GM23338 (cell line): ENCODE data around the gene KRTAP25-1. TPM values are rescaled to one million over a fixed set of nuclear protein-coding genes. Genes with fewer than 3 reads are reported as not detected.

Experiments used
- ATAC-seq: fragments of 200-7000 bp; cut with Tn5 transposase; 3 replicates; pipeline ENCODE4 v1.9.1; 2020
- DNase-seq: peaks from one replicate; pipeline ENCODE4 v3.0.0-alpha.2; 2015; ENCODE audit warnings: low spot score
- H2AFZ ChIP-seq: fragments of 200-600 bp; sonication (generic); 2 replicates; pipeline ENCODE4 v1.8.0; 2016; ENCODE audit warnings: antibody characterized with exemption, mild to moderate bottlenecking, moderate library complexity
- H3F3A ChIP-seq: fragments of 200-600 bp; sonication (generic); replicated peaks from 2 replicates; pipeline ENCODE4 v1.8.0; 2017; ENCODE audit warnings: antibody characterized with exemption, mixed run types, low read depth
- H3K27ac ChIP-seq: fragments of 200-600 bp; sonication (generic); 2 replicates; pipeline ENCODE4 v1.6.1; 2016; ENCODE audit warnings: low read depth
- H3K27me3 ChIP-seq: fragments of 200-600 bp; sonication (generic); 2 replicates; pipeline ENCODE4 v1.8.0; 2016; ENCODE audit warnings: mild to moderate bottlenecking, mixed run types, moderate library complexity; ENCODE audit not compliant: insufficient read depth
- H3K36me3 ChIP-seq: fragments of 200-600 bp; sonication (generic); 2 replicates; pipeline ENCODE4 v1.8.0; 2016; ENCODE audit warnings: mild to moderate bottlenecking; ENCODE audit not compliant: insufficient read depth
- H3K4me1 ChIP-seq: fragments of 200-600 bp; sonication (generic); 2 replicates; pipeline ENCODE4 v1.8.0; 2016; ENCODE audit warnings: mild to moderate bottlenecking, moderate library complexity; ENCODE audit not compliant: insufficient read depth
- H3K4me2 ChIP-seq: fragments of 200-600 bp; sonication (generic); 2 replicates; pipeline ENCODE4 v1.7.1; 2017; ENCODE audit warnings: mixed run types
- H3K4me3 ChIP-seq: fragments of 200-600 bp; sonication (generic); 2 replicates; pipeline ENCODE4 v1.6.1; 2016; ENCODE audit warnings: mixed run types
- H3K79me2 ChIP-seq: fragments of 200-600 bp; sonication (generic); replicated peaks from 2 replicates; pipeline ENCODE4 v1.8.0; 2017; ENCODE audit warnings: mild to moderate bottlenecking; ENCODE audit not compliant: insufficient read depth
- H3K9me2 ChIP-seq: fragments of 200-600 bp; sonication (generic); 2 replicates; pipeline ENCODE4 v1.8.0; 2017; ENCODE audit not compliant: insufficient read depth
- H4K20me1 ChIP-seq: fragments of 200-600 bp; sonication (generic); replicated peaks from 2 replicates; pipeline ENCODE4 v1.8.0; 2017; ENCODE audit warnings: mild to moderate bottlenecking; ENCODE audit not compliant: insufficient read depth
- H3K27ac Mint-ChIP-seq: 2 replicates; pipeline ENCODE4 v1.8.0; 2020; ENCODE audit warnings: inconsistent platforms, mild to moderate bottlenecking, moderate library complexity, mixed read lengths
- H3K27me3 Mint-ChIP-seq: 3 replicates; pipeline ENCODE4 v1.8.0; 2022; ENCODE audit warnings: low read depth, mild to moderate bottlenecking, moderate library complexity, mixed read lengths, inconsistent platforms; ENCODE audit not compliant: insufficient read depth, poor library complexity
- H3K36me3 Mint-ChIP-seq: 3 replicates; pipeline ENCODE4 v1.8.0; 2021; ENCODE audit warnings: low read depth, mild to moderate bottlenecking, inconsistent platforms, moderate library complexity, mixed read lengths
- H3K4me1 Mint-ChIP-seq: 3 replicates; pipeline ENCODE4 v1.8.0; 2020; ENCODE audit warnings: mild to moderate bottlenecking, inconsistent platforms, mixed read lengths
- H3K4me3 Mint-ChIP-seq: 3 replicates; pipeline ENCODE4 v1.8.0; 2021; ENCODE audit warnings: moderate library complexity, mild to moderate bottlenecking, inconsistent platforms, mixed read lengths
- H3K9me3 Mint-ChIP-seq: 3 replicates; pipeline ENCODE4 v1.8.0; 2020; ENCODE audit warnings: moderate library complexity, mild to moderate bottlenecking, inconsistent platforms, mixed read lengths
- CTCF ChIP-seq, 2 experiments: fragments of 200-600 bp in 1 of 2; sonication (generic) in 1 of 2; conservative IDR thresholded peaks; 2 replicates each; pipeline versions ENCODE4 v1.5.1 to v1.6.1; 2016 to 2017; ENCODE audit warnings: antibody characterized with exemption in 2 of 2, low read depth in 2 of 2, mild to moderate bottlenecking in 2 of 2, moderate library complexity in 1 of 2
- EZH2phosphoT487 ChIP-seq: fragments of 200-600 bp; sonication (generic); IDR thresholded peaks from one replicate; pipeline ENCODE4 v1.8.1; 2018; ENCODE audit warnings: antibody characterized with exemption; ENCODE audit not compliant: unreplicated experiment
- JUNB ChIP-seq: IDR thresholded peaks from one replicate; pipeline ENCODE4 v1.6.1; 2016; ENCODE audit warnings: antibody characterized with exemption; ENCODE audit not compliant: unreplicated experiment
- ZNF462 ChIP-seq: fragments of 250-450 bp; sonication (Bioruptor Pico); IDR thresholded peaks from 2 replicates; pipeline ENCODE4 v1.5.0; 2020; ENCODE audit warnings: mild to moderate bottlenecking, moderate library complexity
- polyA plus RNA-seq: library from polyadenylated mRNA; unstranded; fragments of >200 nt; fragmentation: Nextera tagmentation; extraction: Ambion mirVana; gene quantifications from 2 replicates; pipeline ENCODE4 v1.2.1, GENCODE V29; 2016
- total RNA-seq: library from RNA; depleted of rRNA; stranded (reverse); fragments of >200 nt; shearing (Covaris generic); gene quantifications from 2 replicates; pipeline ENCODE4 v1.2.3, GENCODE V29; 2014

Gene KRTAP25-1
- total and polyA plus RNA-seq, 2 experiments from 2014 or later, result not detected

- TF ChIP-seq ZNF462 (no peak), EZH2phosphoT487 (no peak), JUNB (no peak), CTCF (conservative IDR thresholded peaks at IDR 0.05; ENCODE audit: low read depth in 2 of 2) (no peak)
These were observed 44.3 kb downstream of the KRTAP25-1 start (continued) for GRCh38 chr21:30245061-30245460.

GRCh38 chr21:30243691-30244090 is 45.6 kb downstream of the KRTAP25-1 start:
- Histone ChIP-seq H2AFZ (0 out of 2 replicates have a peak overlapping the region, but pooled peaks have one; percentile 57), H3K9me2 (no peaks in the 10 kb centered on the region), H3K27me3 (no peaks in the 10 kb centered on the region), H3K27ac (no peak overlapping the region), H3K79me2 (no peaks in the 10 kb centered on the region), H3K36me3 (no peaks in the 10 kb centered on the region), H3K4me2 (no peak overlapping the region), H4K20me1 (no peaks in the 10 kb centered on the region), H3K4me1 (no peaks in the 10 kb centered on the region), H3F3A (no peaks in the 10 kb centered on the region), H3K4me3 (no peak overlapping the region)
- Mint-ChIP-seq H3K27ac (no peak overlapping the region), H3K27me3 (no peaks in the 10 kb centered on the region), H3K36me3 (no peaks in the 10 kb centered on the region), H3K4me3 (no peak overlapping the region), H3K9me3 (no peaks in the 10 kb centered on the region), H3K4me1 (no peaks in the 10 kb centered on the region)
- DNase-seq (no peak), ATAC-seq (no peak)
- TF ChIP-seq JUNB (no peak), ZNF462 (no peak), EZH2phosphoT487 (no peak)
